ENCODE results near the gene APOL1. TPM values are rescaled to one million over a fixed set of nuclear protein-coding genes. Genes with fewer than 3 reads are reported as not detected.
"Not testable (repeated sequence)": the region's sequence is repeated elsewhere in the genome, so short reads cannot be mapped to it uniquely, and the experiment has no call there.

Gene APOL1
- polyA plus RNA-seq, 1 of the 3 experiments (the other 2 are of a cell fraction) = 0.56 TPM

DNA sequence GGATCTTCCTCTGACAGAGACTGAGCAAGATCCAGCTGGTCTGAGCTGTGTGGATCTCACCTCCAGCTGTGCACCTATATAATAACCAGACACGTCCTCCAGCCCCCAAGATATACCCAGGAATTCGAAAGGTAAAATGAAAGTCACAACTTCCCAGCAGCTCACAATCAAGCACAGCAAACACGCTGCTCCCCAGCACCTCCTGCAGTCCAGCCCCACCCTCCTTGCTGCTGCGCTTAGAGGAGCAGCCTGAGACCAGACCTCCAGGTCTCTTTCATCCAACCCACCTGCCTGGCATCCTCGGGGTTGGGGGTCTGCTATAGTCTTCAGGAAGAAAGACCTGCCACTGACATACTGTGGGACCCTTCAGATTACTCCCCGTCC is 48.3 kb upstream of the APOL1 start:
- Histone ChIP-seq H3K36me3 (replicated peaks in 1 of 2; ENCODE audit: control insufficient read depth in 1 of 2, insufficient read depth in 2 of 2, low read length in 1 of 2) (no peaks in the 10 kb centered on the region), H3K27me3 (ENCODE audit: insufficient read depth) (no peaks in the 10 kb centered on the region), H3K9me2 (no peaks in the 10 kb centered on the region), H4K20me1 (ENCODE audit: insufficient read depth) (no peaks in the 10 kb centered on the region), H3F3A (replicated peaks; ENCODE audit: insufficient read depth) (no peaks in the 10 kb centered on the region), H3K4me1 (ENCODE audit: control insufficient read depth in 1 of 2, insufficient read depth in 2 of 2, low read depth in 1 of 2, low read length in 1 of 2) (peaks cover 0 to 23% of the 10 kb centered on the region in 2 experiments; a peak in 1 of 4 replicates), H3K9me3 (no peaks in the 10 kb centered on the region), H3K4me3 (ENCODE audit: low read depth in 2 of 2, low read length in 1 of 2) (no peak overlapping the region), H3K27ac (ENCODE audit: low read depth in 2 of 2, low read length in 1 of 2) (no peak overlapping the region), H3K79me2 (ENCODE audit: insufficient read depth) (no peaks in the 10 kb centered on the region), H3K9ac (no peak overlapping the region), H3K4me2 (no peak overlapping the region), H2AFZ (ENCODE audit: low read depth) (no peak overlapping the region)
- CTCF ChIA-PET = no interaction called here
- WGBS (ENCODE audit: low lambda C conversion rate) = 57% methylated on average over 6 of the region's 6 CpGs
- DNase-seq = no peak
- TF ChIP-seq JUND (IDR thresholded peaks at IDR 0.05) (no peak), TEAD4 (IDR thresholded peaks at IDR 0.05; ENCODE audit: borderline replicate concordance, insufficient read depth) (no peak), RCOR1 (IDR thresholded peaks at IDR 0.05; ENCODE audit: low read length) (no peak)
- TF ChIP-seq, protein P1, sequence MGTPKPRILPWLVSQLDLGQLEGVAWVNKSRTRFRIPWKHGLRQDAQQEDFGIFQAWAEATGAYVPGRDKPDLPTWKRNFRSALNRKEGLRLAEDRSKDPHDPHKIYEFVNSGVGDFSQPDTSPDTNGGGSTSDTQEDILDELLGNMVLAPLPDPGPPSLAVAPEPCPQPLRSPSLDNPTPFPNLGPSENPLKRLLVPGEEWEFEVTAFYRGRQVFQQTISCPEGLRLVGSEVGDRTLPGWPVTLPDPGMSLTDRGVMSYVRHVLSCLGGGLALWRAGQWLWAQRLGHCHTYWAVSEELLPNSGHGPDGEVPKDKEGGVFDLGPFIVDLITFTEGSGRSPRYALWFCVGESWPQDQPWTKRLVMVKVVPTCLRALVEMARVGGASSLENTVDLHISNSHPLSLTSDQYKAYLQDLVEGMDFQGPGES (IDR thresholded peaks at IDR 0.05; ENCODE audit: low read depth, low read length) = no peak
- TF ChIP-seq, protein P2, sequence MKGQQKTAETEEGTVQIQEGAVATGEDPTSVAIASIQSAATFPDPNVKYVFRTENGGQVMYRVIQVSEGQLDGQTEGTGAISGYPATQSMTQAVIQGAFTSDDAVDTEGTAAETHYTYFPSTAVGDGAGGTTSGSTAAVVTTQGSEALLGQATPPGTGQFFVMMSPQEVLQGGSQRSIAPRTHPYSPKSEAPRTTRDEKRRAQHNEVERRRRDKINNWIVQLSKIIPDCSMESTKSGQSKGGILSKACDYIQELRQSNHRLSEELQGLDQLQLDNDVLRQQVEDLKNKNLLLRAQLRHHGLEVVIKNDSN (IDR thresholded peaks at IDR 0.05; ENCODE audit: borderline replicate concordance, low read depth) = no peak
- TF ChIP-seq, protein P3, sequence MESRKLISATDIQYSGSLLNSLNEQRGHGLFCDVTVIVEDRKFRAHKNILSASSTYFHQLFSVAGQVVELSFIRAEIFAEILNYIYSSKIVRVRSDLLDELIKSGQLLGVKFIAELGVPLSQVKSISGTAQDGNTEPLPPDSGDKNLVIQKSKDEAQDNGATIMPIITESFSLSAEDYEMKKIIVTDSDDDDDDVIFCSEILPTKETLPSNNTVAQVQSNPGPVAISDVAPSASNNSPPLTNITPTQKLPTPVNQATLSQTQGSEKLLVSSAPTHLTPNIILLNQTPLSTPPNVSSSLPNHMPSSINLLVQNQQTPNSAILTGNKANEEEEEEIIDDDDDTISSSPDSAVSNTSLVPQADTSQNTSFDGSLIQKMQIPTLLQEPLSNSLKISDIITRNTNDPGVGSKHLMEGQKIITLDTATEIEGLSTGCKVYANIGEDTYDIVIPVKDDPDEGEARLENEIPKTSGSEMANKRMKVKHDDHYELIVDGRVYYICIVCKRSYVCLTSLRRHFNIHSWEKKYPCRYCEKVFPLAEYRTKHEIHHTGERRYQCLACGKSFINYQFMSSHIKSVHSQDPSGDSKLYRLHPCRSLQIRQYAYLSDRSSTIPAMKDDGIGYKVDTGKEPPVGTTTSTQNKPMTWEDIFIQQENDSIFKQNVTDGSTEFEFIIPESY (IDR thresholded peaks at IDR 0.05; ENCODE audit: borderline replicate concordance, low read depth) = no peak
- POLR2A ChIA-PET = no interaction called here

DNA sequence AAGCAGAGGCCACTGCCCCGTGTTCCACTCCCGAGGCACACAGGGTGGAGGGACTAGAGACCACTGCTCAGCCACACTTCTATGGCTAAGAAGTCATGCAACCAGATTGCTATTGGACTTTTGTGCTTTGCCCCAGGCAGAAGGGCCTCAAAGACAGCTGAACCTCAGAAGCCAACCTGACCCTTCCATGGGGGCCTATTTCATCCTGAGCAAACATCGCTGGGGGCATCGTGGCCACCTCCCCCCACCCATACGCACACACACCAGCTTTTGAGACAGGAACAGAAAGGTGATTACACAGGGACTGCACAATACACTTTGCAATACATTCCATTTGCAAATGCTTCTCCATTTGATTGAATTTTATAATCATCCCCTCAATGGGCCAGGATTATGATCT is 47.4 kb upstream of the APOL1 start:
- 67% methylated on average over 5 of the region's 5 CpGs for WGBS (ENCODE audit: low lambda C conversion rate)

DNA sequence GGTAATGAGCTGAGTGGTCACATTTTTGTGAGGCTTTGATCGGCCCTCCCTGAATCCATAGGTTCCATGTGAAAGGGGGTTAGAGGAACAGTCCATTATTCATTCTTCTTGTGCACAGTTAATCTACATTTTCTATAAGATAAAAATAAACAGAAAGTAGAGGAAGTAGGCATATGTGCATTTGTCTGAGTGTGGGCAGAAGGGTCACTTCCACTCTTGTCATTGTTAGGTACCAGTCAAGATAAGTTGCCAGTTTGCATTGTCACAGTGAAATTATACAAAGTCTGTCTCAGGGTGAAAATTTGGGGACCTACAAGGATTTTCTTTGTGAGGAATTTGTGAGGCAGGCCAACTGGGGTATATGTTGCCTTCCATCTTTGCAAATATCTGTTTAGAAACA is 46.7 kb upstream of the APOL1 start:
- ChIA-PET POLR2A (interaction anchor here (0.6 kb wide), 1 partner anchor 59 kb away, joined by 3 read pairs; no protein-coding TSS in a partner anchor), CTCF (interaction anchor here (0.8 to 2.2 kb wide), 3 partner anchors 16 to 33 kb away, joined by 3 to 4 read pairs (median 3); partner anchors contain the start of gene APOL2)
- 88% methylated on average over 1 of the region's 1 CpG for WGBS (ENCODE audit: low lambda C conversion rate)
- TF ChIP-seq CTCF (IDR thresholded peaks at IDR 0.05) (no peak), ELF1 (IDR thresholded peaks at IDR 0.05) (no peak), FOXM1 (IDR thresholded peaks at IDR 0.05; ENCODE audit: low read depth) (no peak), SMC3 (IDR thresholded peaks at IDR 0.05; ENCODE audit: low read depth, low read length) (no peak), EP300 (IDR thresholded peaks at IDR 0.05; ENCODE audit: borderline replicate concordance in 1 of 2, low read depth in 1 of 2, low read length in 1 of 2) (no peak), TCF12 (IDR thresholded peaks at IDR 0.05) (no peak), JUND (IDR thresholded peaks at IDR 0.05) (no peak), NFIC (IDR thresholded peaks at IDR 0.05; ENCODE audit: borderline replicate concordance) (no peak)
- TF ChIP-seq, protein P4, sequence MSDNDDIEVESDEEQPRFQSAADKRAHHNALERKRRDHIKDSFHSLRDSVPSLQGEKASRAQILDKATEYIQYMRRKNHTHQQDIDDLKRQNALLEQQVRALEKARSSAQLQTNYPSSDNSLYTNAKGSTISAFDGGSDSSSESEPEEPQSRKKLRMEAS (IDR thresholded peaks at IDR 0.05; ENCODE audit: low read depth) = no peak
- TF ChIP-seq, protein P1 (IDR thresholded peaks at IDR 0.05; ENCODE audit: low read depth, low read length) = no peak

More for the DNA sequence above, 47.4 kb upstream of the APOL1 start:
- H3K27me3 ChIP-seq (ENCODE audit: insufficient read depth); H3K79me2 ChIP-seq (ENCODE audit: insufficient read depth); H3K27ac ChIP-seq (ENCODE audit: low read depth in 2 of 2, low read length in 1 of 2); H3K36me3 ChIP-seq (replicated peaks in 1 of 2; ENCODE audit: control insufficient read depth in 1 of 2, insufficient read depth in 2 of 2, low read length in 1 of 2); H3K4me2 ChIP-seq; DNase-seq; POLR2A ChIA-PET; H3K9me2 ChIP-seq; H3K9ac ChIP-seq; H2AFZ ChIP-seq (ENCODE audit: low read depth); H3K4me3 ChIP-seq (ENCODE audit: low read depth in 2 of 2, low read length in 1 of 2); H4K20me1 ChIP-seq (ENCODE audit: insufficient read depth); H3K9me3 ChIP-seq; H3F3A ChIP-seq (replicated peaks; ENCODE audit: insufficient read depth): not testable (repeated sequence)
- CTCF ChIA-PET = interaction anchor here (1.1 to 2.2 kb wide), 2 partner anchors 17 to 27 kb away, joined by 3 to 4 read pairs; no protein-coding TSS in a partner anchor
- H3K4me1 ChIP-seq (ENCODE audit: control insufficient read depth in 1 of 2, insufficient read depth in 2 of 2, low read depth in 1 of 2, low read length in 1 of 2) = peaks cover 0 to 17% of the 10 kb centered on the region in 2 experiments; a peak in 1 of 4 replicates

More for the DNA sequence above, 46.7 kb upstream of the APOL1 start:
- no peaks in the 10 kb centered on the region for H3F3A ChIP-seq (replicated peaks; ENCODE audit: insufficient read depth)
- H3K27me3 ChIP-seq (ENCODE audit: insufficient read depth) = no peaks in the 10 kb centered on the region
- H3K27ac ChIP-seq (ENCODE audit: low read depth in 2 of 2, low read length in 1 of 2) = no peak overlapping the region
- peaks cover 0 to 17% of the 10 kb centered on the region in 2 experiments; a peak in 1 of 4 replicates for H3K4me1 ChIP-seq (ENCODE audit: control insufficient read depth in 1 of 2, insufficient read depth in 2 of 2, low read depth in 1 of 2, low read length in 1 of 2)
- no peaks in the 10 kb centered on the region for H3K79me2 ChIP-seq (ENCODE audit: insufficient read depth)
- H4K20me1 ChIP-seq (ENCODE audit: insufficient read depth) = no peaks in the 10 kb centered on the region
- no peak for DNase-seq
- no peak overlapping the region for H2AFZ ChIP-seq (ENCODE audit: low read depth)
- H3K4me2 ChIP-seq = no peak overlapping the region
- H3K9me2 ChIP-seq = no peaks in the 10 kb centered on the region
- H3K9ac ChIP-seq = no peak overlapping the region
- no peak overlapping the region for H3K4me3 ChIP-seq (ENCODE audit: low read depth in 2 of 2, low read length in 1 of 2)
- H3K36me3 ChIP-seq (replicated peaks in 1 of 2; ENCODE audit: control insufficient read depth in 1 of 2, insufficient read depth in 2 of 2, low read length in 1 of 2) = no peaks in the 10 kb centered on the region
- H3K9me3 ChIP-seq = no peaks in the 10 kb centered on the region
